NCI-H187 treated with DMSO at 0.1 percent for 48 hours (cell line): Measurements from ENCODE around the gene ELP2.
"Not testable (repeated sequence)": the region's sequence is repeated elsewhere in the genome, so short reads cannot be mapped to it uniquely, and the experiment has no call there.

ENCODE experiments used
- DNase-seq: peaks from one replicate; lab custom pipeline; 2025; lab: John Stamatoyannopoulos, UW

Gene ELP2

DNA sequence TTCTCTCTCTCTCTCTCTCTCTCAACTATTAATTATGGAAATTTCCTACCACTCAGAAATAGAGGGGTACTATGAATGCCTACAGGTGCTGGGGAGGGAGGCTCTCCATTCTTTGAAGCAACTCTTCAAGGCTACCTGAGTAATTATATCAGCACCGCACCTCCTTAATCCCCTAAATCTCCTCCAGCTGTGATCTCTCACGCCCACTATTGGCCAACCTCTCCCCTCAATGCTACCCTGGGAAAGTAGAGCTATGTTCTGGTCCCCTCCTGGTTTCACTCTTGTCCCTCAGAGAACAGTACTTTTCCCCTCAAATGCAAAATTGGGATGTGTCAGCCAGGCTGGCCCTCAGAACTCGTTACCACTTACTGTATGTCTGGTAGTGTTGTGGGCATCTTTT, 59.2 kb downstream of the ELP2 start:
- no peak for DNase-seq

DNA sequence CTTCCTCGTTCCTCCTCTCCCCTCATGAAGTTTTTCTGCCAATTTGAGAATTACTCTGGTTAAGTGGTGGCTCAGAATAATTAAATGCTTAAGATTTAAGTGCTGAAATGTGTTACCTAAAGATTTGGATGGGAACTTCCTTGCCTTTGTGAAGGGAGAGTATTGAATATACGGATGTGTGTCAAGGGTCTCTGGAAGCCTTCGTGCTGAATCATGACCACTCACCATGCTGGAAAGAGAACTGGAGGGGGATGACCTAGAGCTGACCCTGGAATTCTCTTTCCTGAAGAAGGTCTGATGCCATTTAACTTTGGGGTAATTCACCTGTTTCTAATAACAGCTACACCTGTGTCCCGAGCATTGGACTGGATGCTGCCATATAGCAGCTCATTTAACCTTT, 59.8 kb downstream of the ELP2 start:
- no peak for DNase-seq

GRCh38 chr18:36191286-36191685, 61.6 kb downstream of the ELP2 start:
- DNase-seq: no peak

DNA sequence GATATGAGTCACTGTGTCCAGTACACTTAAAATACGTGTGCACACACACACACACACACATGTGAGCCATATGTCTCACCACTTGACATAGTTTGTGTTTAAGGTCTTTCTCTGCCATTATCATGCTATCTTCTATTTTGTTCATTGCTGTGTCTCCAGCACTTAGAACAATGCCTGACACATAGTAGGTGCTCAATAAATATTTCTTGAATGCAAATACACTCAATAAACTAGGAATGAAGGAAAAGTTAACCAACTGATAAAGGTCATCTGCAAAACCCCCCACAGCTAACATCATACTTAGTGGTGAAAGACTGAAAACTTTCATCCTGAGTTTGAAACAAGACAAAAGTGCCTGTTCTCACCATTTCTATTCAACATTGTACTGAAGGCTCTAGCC, 62.0 kb downstream of the ELP2 start:
- DNase-seq: no peak

DNA sequence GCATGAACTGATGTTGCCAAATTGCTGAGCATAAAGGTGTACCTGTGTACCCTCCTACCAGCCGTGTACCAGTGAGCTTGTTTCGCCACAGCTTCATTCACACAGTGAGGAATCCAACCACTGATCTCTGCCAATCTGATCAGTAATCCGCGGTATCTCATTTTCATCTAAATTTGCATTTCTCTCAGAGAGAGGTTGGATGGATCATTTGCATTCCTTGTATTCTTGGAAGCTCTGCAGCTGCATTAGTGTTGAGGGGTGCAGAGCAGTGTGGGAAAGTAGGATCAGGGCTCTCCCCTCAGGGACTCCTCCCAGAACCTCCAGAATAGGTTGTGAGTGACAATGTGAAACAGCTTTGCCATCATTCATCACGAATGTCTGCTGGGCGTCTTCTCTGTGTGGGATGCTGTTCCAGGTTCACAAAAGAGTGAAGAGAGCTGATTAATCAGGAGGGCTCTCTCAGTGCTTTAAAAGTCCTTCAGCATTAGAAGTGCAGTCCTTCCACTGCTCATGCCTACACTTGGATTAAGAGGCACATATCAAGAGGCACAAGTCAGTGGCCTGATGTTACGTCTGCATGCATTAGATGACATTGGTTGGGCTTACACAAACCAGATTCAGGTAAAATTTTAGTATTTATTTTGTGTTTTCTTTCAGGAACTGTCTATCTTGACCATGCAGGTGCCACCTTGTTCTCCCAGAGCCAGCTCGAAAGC, 65.1 kb downstream of the ELP2 start:
- DNase-seq: no peak

GRCh38 chr18:36195427-36196122, 65.9 kb downstream of the ELP2 start:
- DNase-seq: no peak

GRCh38 chr18:36196238-36196995, 66.7 kb downstream of the ELP2 start:
- DNase-seq: no peak

- no peak for DNase-seq
Observed at GRCh38 chr18:36197511-36198166, 67.9 kb downstream of the ELP2 start.

- no peak for DNase-seq
Observed at GRCh38 chr18:36199691-36200295, 70.1 kb downstream of the ELP2 start.

GRCh38 chr18:36200354-36200771, 70.7 kb downstream of the ELP2 start:
- DNase-seq: no peak

DNA sequence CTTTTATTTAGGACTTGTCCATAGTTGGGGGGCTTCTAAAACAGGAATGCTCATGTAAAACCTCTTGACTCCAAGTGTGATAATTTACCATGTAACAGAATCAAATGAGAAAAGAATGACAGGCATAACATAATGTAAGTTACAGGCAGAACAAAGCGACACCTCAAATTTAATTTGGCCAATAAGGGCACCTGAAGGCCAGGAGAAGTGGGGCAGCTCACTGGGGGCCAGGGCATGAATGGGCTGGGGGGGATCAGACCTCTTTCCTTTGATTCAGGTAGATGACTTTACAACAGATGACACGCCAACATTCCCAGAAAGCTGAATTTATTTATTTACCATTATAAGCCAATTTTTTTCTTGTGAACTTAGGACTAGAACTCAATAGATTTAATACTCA, 72.1 kb downstream of the ELP2 start:
- no peak for DNase-seq

- DNase-seq: no peak
Observed at GRCh38 chr18:36203360-36203895, 73.7 kb downstream of the ELP2 start.

- DNase-seq: no peak
Observed at GRCh38 chr18:36205166-36205565, 75.5 kb downstream of the ELP2 start.

DNA sequence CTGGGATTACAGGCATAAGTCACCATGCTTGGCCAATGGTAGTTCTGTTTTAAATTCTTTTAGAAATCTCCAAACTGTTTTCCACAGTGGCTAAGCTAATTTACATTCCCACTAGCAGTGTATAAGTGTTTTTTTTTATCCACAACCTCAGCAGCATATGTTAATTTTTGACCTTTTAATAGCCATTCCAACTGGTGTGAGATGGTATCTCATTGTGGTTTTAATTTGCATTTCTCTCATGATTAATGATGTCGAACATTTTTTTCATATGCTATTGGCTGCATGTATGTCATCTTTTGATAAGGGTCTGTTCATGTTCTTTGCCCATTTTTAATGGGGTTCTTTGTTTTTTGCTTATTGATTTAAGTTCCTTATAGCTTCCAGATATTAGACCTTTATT, 77.6 kb downstream of the ELP2 start:
- DNase-seq: no peak

GRCh38 chr18:36207969-36208368, 78.3 kb downstream of the ELP2 start:
- DNase-seq: not testable (repeated sequence)

DNA sequence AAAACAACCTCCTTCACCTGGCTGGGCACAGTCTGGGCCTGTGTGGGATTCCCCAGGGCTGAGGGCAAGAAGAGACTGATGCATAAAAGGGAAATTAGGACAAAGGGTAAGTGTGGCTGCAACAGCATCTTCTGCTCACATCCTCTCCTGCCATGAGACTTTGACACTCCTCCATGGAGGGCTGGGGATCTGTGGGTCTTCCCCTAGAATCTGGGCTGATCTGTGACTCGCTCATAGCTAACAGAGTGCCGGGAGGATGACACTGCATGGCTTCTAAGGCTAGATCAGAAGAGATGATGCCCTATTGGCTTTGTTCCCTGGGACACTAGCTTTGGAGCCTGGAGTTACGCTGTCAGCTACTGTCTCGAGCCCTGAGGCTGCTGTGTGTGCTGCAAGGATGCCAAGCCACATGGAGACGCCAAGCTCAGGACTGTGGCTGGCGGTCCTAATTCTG, 81.9 kb downstream of the ELP2 start:
- DNase-seq: no peak

- DNase-seq: no peak
Observed at GRCh38 chr18:36212301-36213171, 82.8 kb downstream of the ELP2 start.

DNA sequence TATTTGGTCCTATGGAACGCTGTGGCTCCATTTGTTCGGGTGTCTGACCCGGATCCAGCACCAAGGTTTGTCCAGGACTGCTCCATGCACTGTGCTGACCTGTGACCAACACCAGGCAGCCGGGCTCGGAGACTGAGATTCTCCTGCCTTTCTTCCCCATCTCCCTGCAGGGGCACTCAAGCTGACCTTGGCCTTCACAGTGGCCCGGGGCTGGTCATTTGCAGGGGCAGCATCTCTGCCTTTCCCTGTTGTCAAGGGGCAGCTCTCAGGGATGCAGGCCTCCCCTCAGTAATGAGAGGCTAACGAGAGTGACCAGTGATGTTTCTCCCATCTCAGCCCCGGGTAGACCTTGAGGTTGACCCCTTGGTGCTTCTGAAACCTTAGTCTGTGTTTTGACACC, 85.1 kb downstream of the ELP2 start:
- no peak for DNase-seq

- no peak for DNase-seq
Observed at GRCh38 chr18:36215577-36215976, 85.9 kb downstream of the ELP2 start.

GRCh38 chr18:36217348-36217747, 87.6 kb downstream of the ELP2 start:
- DNase-seq: no peak

GRCh38 chr18:36229188-36229587, 99.5 kb downstream of the ELP2 start:
- DNase-seq: no peak
